Effector memory CD8-positive, alpha-beta T cell (primary cell): ENCODE data around the gene INPP5J.
A peak's percentile ranks its signal among the peaks of the same experiment; 100 is the strongest.
"Not testable (repeated sequence)": the region's sequence is repeated elsewhere in the genome, so short reads cannot be mapped to it uniquely, and the experiment has no call there.

Experiments
- ATAC-seq: fragments of 150-1000 bp; cut with Tn5 transposase; replicated peaks from 2 replicates; pipeline ENCODE4 v1.10.0; 2021; ENCODE audit warnings: mild to moderate bottlenecking, moderate library complexity
- DNase-seq, 3 experiments: peaks; one replicate each; pipeline ENCODE4 v3.0.0; 2021
- H3K27ac Mint-ChIP-seq, 2 donors: one replicate each; pipeline ENCODE4 v1.8.0; 2022; ENCODE audit warnings: mild to moderate bottlenecking in 2 of 2, mixed read lengths in 2 of 2, moderate library complexity in 2 of 2
- H3K27me3 Mint-ChIP-seq, 2 donors: one replicate each; pipeline ENCODE4 v1.8.0; 2022; ENCODE audit warnings: mixed read lengths in 2 of 2
- H3K36me3 Mint-ChIP-seq: one replicate; pipeline ENCODE4 v1.8.0; 2022; ENCODE audit warnings: mild to moderate bottlenecking, moderate library complexity, mixed read lengths; ENCODE audit not compliant: insufficient read depth
- H3K4me1 Mint-ChIP-seq, 2 donors: one replicate each; pipeline ENCODE4 v1.8.0; 2022; ENCODE audit warnings: low read depth in 2 of 2, mixed read lengths in 2 of 2
- H3K4me3 Mint-ChIP-seq, 2 donors: one replicate each; pipeline ENCODE4 v1.8.0; 2022; ENCODE audit warnings: mild to moderate bottlenecking in 2 of 2, mixed read lengths in 2 of 2, moderate library complexity in 2 of 2
- H3K9me3 Mint-ChIP-seq, 2 donors: one replicate each; pipeline ENCODE4 v1.8.0; 2022; ENCODE audit warnings: mixed read lengths in 2 of 2

The INPP5J gene

DNA sequence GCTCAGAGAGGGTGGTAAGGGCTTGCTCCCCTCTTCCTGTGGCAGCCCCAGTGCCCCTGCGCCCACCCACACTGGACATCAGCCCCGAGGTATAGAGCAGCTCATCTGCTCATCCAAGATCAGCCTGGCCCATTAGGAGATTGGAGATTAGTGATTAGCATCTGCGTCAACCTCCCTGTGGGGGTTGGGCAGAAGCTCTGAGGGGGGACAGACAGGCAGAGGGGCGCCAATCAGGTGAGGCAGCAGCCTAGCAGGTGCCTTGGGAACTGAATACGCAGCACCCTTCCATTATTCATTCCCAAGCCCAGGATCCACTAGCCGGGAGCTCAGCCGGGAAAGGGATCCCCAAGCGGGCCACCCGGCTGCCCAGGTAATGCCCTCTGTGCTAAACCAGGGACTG lies 30.6 kb upstream of the INPP5J start:
- DNase-seq (no peak), ATAC-seq (no peak)
- peaks cover 3% of the 10 kb centered on the region for H3K36me3 Mint-ChIP-seq
- H3K27me3 Mint-ChIP-seq, result no peaks in the 10 kb centered on the region
- H3K27ac Mint-ChIP-seq, result no peak overlapping the region
- H3K9me3 Mint-ChIP-seq, result no peaks in the 10 kb centered on the region
- H3K4me3 Mint-ChIP-seq, result no peak overlapping the region
- no peaks in the 10 kb centered on the region for H3K4me1 Mint-ChIP-seq

DNA sequence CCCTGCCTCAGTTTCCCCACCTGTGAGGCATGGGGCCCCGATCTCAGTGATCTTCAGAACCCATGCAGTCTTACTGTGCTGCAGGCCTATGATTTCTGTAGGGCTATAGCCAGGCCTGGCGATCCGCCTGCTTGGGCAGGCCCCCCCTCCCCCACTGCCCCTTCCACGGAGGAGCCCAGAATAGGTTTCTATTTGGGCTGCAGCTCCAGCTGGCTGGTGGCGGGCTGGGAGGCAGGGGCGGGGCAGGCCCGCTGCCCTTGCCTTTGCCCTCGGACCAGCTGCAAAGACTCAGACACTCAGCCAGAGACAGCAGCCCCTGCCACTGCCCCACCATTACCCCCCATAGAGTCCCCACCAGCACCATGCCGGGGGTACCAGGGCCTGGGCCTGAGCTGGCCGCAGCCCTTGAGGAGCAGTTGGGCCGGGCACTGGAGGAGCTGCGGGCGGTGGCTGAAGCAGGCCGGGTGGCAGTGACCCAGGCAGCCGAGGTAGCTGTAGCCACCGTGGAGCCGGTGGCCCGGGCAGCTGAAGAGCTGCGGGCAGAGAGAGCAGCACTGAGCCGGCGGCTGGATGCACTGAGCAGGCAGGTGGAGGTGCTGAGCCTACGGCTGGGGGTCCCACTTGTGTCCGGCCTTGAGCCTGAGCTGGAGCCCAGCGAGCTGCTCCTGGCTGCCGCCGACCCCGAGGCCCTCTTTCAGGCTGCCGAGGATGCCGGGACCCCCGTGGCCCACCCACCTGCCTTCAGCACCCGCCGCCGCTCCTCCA lies 29.5 kb upstream of the INPP5J start:
- ATAC-seq (no peak), DNase-seq (no peak)
- peaks cover 3% of the 10 kb centered on the region for H3K36me3 Mint-ChIP-seq
- H3K4me3 Mint-ChIP-seq, result no peak overlapping the region
- H3K27me3 Mint-ChIP-seq, result no peaks in the 10 kb centered on the region
- H3K9me3 Mint-ChIP-seq, result no peaks in the 10 kb centered on the region
- no peak overlapping the region for H3K27ac Mint-ChIP-seq
- no peaks in the 10 kb centered on the region for H3K4me1 Mint-ChIP-seq

DNA sequence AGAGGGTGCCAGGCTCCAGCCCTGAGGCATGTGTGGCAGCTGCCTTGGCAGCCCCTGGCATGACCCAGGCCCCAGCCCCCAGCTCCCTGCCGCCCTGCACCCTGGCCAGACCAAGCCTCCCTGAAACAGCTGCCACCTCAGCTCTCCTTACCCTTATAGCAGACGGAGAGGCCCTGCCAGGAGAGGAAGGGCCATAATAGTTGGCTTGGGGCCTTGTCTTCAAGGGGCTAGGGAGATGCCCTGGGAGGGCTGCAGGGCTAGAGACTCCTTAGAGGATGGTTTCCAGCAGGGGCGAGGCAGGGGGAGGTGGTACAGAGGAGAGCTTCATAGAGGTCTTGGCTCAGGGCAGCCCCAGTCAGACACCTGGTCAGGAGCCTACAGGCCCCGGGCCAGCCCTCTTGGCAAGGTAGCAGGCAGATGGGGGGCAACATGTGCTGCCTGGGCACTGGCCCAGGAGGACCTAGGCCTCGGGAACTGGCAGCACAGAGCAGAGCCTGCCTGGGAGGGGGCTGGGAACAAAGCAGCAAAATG lies 28.7 kb upstream of the INPP5J start:
- no peak overlapping the region for H3K4me3 Mint-ChIP-seq
- no peak overlapping the region for H3K27ac Mint-ChIP-seq
- no peaks in the 10 kb centered on the region for H3K27me3 Mint-ChIP-seq
- H3K4me1 Mint-ChIP-seq, result no peaks in the 10 kb centered on the region
- peaks cover 3% of the 10 kb centered on the region for H3K36me3 Mint-ChIP-seq
- H3K9me3 Mint-ChIP-seq, result no peaks in the 10 kb centered on the region
- ATAC-seq (no peak), DNase-seq (no peak)

DNA sequence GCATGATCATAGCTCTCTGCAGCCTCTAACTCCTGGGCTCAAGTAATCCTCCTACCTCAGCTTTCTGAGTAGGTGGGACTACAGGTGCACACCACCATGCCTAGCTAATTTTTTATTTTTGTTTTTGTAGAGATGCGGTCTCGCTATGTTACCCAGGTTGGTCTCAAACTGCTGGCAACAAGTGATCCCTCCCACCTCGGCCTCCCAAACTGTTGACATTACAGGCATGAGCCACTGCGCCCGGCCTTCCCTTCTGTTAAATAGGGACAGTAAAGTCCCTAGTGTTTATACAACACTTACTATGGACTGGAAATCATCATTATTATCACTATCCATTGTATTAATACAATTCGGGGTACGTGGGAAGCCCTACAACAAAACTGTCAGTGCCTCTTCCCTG lies 28.0 kb upstream of the INPP5J start:
- no peaks in the 10 kb centered on the region for H3K4me1 Mint-ChIP-seq
- peaks cover under 1% of the 10 kb centered on the region for H3K36me3 Mint-ChIP-seq
- no peak for DNase-seq
- no peaks in the 10 kb centered on the region for H3K9me3 Mint-ChIP-seq
- H3K27me3 Mint-ChIP-seq, result no peaks in the 10 kb centered on the region
- ATAC-seq, result no peak
- peak overlapping the region in 1 of 2 donors; percentile 55 for H3K27ac Mint-ChIP-seq
- H3K4me3 Mint-ChIP-seq, result no peak overlapping the region

DNA sequence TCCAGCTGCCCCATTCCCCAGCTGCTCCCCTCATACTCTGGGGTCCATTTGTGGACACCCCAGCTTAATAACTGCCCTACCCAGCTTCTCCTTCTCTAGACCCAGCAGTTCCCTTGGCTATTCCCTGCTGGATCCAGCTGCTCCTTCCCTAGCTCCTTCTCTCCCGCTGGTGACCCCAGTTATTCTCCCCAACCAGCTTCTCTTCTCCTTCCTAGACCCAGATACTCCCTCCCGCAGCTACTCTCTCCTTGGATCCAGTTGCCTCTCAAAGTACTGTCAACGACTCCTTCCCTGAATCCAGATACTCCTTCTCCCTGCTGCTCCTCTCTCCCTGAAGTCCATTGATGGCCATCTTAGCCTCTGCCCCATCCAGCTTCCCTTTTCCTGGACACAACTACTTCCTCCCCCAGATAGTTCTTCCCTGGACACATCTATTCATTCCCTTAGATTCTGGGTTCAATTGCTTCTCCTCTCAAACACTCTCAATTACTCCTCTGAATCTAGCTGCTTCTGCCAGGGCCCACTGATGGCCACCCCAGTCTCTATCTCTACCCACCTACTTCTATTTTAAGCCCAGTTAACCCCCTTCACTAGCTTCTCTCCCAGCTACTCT lies 27.0 kb upstream of the INPP5J start:
- Mint-ChIP-seq H3K27ac (no peak overlapping the region), H3K4me3 (no peak overlapping the region)

DNA sequence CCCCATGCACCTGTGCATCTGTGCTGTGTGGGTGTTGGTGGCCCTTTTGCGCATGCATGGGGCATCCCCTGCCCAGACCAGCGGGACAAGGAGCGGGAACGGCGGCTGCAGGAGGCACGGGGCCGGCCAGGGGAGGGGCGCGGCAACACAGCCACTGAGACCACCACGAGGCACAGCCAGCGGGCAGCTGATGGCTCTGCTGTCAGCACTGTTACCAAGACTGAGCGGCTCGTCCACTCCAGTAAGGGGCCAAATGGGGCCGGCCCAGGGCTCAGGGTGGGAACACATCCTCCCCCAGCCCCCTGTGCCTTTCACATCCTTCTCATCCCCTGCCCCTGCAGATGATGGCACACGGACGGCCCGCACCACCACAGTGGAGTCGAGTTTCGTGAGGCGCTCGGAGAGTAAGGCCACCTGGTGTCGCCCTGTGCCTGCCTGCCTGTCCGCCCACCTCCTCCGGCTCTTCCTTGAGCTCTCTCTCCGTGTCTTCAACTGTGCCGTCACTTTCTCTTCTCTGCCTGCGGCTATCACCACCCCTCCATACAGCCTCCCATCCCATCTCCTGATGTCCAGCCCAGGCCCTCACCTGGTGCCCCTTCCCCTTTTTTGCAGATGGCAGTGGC lies 26.0 kb upstream of the INPP5J start:
- no peak overlapping the region for H3K4me3 Mint-ChIP-seq
- H3K9me3 Mint-ChIP-seq, result no peaks in the 10 kb centered on the region
- H3K27me3 Mint-ChIP-seq, result no peaks in the 10 kb centered on the region
- H3K36me3 Mint-ChIP-seq, result peaks cover 3% of the 10 kb centered on the region
- no peaks in the 10 kb centered on the region for H3K4me1 Mint-ChIP-seq
- ATAC-seq, result no peak
- H3K27ac Mint-ChIP-seq, result peak overlapping the region in 1 of 2 donors; percentile 44
- no peak for DNase-seq

More for the DNA sequence above, 27.0 kb upstream of the INPP5J start:
- no peak for ATAC-seq
- Mint-ChIP-seq H3K9me3 (no peaks in the 10 kb centered on the region), H3K36me3 (peaks cover 3% of the 10 kb centered on the region), H3K4me1 (no peaks in the 10 kb centered on the region), H3K27me3 (no peaks in the 10 kb centered on the region)
- no peak for DNase-seq

DNA sequence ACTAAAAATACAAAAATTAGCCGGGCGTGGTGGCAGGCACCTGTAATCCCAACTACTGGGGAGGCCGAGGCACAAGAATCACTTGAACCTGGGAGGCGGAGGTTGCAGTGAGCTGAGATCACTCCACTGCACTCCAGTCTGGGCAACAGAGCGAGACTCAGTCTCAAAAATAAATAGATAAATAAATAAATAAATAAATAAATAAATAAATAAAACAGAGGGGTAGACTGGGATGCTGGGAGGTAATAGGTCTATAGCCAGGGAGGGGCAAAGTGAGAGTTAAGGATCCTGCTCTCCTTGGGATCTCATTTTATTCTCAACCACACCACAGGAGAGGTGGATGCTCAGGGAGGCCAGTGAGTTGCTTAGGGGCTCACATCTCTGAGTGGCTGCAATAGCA lies 25.2 kb upstream of the INPP5J start:
- not testable (repeated sequence) for H3K4me3 Mint-ChIP-seq, H3K36me3 Mint-ChIP-seq, ATAC-seq, H3K9me3 Mint-ChIP-seq, H3K27me3 Mint-ChIP-seq, H3K4me1 Mint-ChIP-seq, DNase-seq
- H3K27ac Mint-ChIP-seq, result peak overlapping the region in 1 of 2 donors; percentile 44

DNA sequence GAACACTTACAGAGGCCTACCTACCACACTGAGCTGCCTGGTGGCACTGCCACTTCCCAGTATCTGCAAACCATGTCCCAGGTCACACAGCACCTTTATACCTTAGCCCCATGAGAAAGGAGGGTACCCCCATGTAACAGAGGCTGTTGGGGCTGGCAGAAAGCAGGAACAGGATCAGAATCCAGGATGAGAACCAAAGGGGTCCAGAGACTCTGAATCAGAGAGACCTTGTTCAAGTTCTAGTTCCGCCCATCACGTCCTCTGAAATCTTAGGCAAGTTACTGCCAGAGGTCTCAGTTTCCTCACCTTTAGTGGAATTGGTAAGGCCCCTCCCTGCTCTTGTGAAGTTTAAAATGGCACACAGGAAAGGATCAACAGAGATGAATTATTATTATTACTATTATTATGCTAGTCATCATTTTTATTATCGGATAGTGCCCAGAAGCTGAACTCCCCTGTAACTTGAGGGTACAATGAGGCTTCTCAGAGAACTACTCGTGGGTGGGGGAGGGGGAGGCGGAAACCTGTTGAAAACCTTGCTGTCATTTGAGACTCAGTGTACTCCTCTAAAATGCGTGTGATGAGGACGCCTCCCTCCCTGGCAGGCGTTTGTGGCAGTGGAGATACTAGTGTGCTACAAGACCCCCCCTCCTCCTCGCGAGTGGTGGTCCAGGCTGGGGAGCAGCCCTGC lies 24.7 kb upstream of the INPP5J start:
- ATAC-seq, result no peak
- Mint-ChIP-seq H3K27me3 (no peaks in the 10 kb centered on the region), H3K9me3 (no peaks in the 10 kb centered on the region), H3K4me1 (no peaks in the 10 kb centered on the region), H3K4me3 (no peak overlapping the region), H3K36me3 (peaks cover 3% of the 10 kb centered on the region), H3K27ac (no peak overlapping the region)
- DNase-seq, result no peak

DNA sequence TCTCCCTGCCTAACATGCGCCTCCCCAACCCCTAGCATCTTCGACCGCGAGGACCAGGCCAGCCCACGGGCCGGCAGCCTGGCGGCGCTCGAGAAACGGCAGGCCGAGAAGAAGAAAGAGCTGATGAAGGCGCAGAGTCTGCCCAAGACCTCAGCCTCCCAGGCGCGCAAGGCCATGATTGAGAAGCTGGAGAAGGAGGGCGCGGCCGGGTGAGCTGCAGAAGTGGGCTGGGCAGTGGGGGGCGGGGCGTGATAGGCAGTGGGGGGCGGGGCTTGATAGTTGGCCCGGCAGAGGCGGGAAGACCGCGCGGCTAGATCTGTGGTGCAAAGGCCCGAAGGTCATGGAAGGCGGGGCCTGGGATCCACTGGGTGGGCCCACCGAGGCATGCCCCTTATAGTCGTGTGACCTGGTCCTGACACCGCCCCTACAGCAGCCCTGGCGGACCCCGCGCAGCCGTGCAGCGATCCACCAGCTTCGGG lies 24.1 kb upstream of the INPP5J start:
- no peaks in the 10 kb centered on the region for H3K9me3 Mint-ChIP-seq
- no peak overlapping the region for H3K27ac Mint-ChIP-seq
- no peak overlapping the region for H3K4me3 Mint-ChIP-seq
- H3K36me3 Mint-ChIP-seq, result peaks cover 3% of the 10 kb centered on the region
- H3K27me3 Mint-ChIP-seq, result no peaks in the 10 kb centered on the region
- ATAC-seq (no peak), DNase-seq (no peak)
- no peaks in the 10 kb centered on the region for H3K4me1 Mint-ChIP-seq

DNA sequence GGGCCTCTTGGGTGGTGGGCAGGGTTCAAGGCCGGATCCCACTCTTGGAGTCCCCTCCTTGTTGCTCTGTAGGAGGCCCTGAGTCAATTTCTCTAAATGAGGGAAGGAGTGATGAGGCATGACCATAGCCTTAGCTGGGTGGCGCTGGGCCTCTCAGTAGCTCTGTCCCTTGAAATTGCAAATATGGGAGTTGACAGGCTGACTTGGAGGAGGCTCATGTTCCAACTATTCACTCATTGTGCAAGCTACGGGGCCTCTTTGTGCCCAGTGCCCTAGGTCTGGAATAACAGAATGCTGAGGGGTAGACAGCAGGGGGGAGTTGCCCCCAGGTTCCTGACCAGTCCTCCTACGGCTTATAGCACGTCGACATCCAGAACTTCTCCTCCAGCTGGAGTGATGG lies 23.4 kb upstream of the INPP5J start:
- Mint-ChIP-seq H3K27me3 (no peaks in the 10 kb centered on the region), H3K9me3 (no peaks in the 10 kb centered on the region), H3K27ac (no peak overlapping the region), H3K4me1 (no peaks in the 10 kb centered on the region), H3K4me3 (no peak overlapping the region), H3K36me3 (peaks cover 3% of the 10 kb centered on the region)
- ATAC-seq, result no peak
- no peak for DNase-seq

DNA sequence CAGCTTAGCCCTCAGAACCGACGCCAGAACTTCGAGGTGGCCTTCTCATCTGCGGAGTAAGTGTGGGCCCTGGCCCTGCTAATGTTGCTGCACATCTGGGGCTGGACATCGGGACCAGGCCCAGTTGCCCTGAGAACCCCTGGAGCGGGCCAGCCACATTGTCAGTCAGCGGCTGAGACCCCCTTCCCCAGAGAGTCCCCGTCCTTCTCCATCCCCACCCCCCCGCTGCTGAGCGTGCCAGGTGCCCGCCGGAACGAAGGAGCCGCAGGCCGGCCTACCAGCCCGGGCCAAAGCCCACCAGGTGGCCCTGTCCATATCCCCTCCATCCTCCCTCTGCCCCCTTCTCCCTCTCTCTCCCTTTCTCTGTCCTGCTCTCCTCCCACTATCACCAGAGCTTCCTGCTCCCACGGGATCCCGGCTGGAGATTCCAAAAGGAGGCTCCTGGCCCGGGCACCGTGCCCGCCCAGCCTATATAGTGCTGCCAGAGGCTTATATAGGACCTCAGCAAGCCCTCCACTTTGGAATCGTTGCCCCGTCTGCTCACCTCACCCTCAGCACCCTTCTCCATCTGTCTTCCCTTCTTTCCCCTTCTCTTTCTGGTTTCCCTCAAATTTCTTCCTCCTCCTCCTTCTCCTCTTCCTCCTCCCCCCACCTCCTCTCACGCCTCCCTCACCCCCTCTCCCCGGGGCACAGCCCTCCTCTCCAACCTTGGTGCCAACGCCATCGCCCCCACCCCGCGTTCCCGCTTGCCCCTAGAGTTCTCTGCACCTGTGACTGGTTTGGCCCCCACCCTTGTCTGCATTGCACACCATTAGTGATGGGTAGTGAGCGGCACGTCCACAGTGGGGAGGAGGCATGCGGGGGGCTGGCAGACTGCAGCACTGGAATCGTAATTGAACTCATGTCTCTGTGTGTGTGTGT lies 22.7 kb upstream of the INPP5J start:
- peaks cover 3% of the 10 kb centered on the region for H3K36me3 Mint-ChIP-seq
- ATAC-seq (no peak), DNase-seq (no peak)
- no peak overlapping the region for H3K27ac Mint-ChIP-seq
- no peak overlapping the region for H3K4me3 Mint-ChIP-seq
- H3K9me3 Mint-ChIP-seq, result no peaks in the 10 kb centered on the region
- H3K27me3 Mint-ChIP-seq, result no peaks in the 10 kb centered on the region
- H3K4me1 Mint-ChIP-seq, result no peaks in the 10 kb centered on the region

DNA sequence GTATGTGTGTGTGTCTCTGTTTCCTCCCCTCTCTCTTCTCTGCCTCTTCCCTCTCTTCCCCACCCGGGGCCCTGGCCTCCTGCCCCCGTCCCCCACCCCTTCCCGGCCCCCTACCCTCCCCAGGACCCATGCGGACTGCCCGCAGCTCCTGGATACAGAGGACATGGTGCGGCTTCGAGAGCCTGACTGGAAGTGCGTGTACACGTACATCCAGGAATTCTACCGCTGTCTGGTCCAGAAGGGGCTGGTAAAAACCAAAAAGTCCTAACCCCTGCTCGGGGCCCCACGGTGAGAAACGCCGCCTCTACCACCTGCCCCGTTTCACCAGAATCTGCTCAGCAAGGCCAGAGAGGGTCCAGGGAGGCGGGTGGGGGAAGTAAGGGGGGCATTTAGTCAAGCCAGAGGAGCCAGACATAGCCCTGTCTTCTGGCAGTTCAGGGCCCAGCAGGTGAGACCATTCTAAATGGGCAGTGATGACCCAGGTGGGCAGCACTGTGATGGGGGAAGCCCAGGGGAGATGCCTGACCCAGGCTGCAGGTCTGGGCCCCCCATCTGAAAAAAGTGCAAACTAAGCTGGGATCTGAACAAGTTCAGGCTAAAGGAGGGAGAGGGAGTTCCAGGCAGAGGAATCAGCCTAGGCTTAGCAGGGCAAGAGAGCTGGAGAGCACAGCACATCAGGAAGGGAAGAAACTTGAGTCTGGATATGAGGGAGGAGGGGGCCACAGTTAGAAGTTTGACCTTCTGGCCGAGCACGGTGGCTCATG lies 21.8 kb upstream of the INPP5J start:
- ATAC-seq, result no peak
- peaks cover 3% of the 10 kb centered on the region for H3K36me3 Mint-ChIP-seq
- H3K4me1 Mint-ChIP-seq, result peaks cover 2 to 4% of the 10 kb centered on the region in 2 donors
- DNase-seq, result no peak
- no peaks in the 10 kb centered on the region for H3K9me3 Mint-ChIP-seq
- no peaks in the 10 kb centered on the region for H3K27me3 Mint-ChIP-seq
- H3K27ac Mint-ChIP-seq, result no peak overlapping the region
- no peak overlapping the region for H3K4me3 Mint-ChIP-seq
